IPS-NIHi11 (cell line): ENCODE data around the gene EDN3.

Experiments used
- DNase-seq: peaks from one replicate; pipeline ENCODE4 v3.0.0; 2012; ENCODE audit warnings: mixed read lengths, low spot score

Gene EDN3, protein sequence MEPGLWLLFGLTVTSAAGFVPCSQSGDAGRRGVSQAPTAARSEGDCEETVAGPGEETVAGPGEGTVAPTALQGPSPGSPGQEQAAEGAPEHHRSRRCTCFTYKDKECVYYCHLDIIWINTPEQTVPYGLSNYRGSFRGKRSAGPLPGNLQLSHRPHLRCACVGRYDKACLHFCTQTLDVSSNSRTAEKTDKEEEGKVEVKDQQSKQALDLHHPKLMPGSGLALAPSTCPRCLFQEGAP

DNA sequence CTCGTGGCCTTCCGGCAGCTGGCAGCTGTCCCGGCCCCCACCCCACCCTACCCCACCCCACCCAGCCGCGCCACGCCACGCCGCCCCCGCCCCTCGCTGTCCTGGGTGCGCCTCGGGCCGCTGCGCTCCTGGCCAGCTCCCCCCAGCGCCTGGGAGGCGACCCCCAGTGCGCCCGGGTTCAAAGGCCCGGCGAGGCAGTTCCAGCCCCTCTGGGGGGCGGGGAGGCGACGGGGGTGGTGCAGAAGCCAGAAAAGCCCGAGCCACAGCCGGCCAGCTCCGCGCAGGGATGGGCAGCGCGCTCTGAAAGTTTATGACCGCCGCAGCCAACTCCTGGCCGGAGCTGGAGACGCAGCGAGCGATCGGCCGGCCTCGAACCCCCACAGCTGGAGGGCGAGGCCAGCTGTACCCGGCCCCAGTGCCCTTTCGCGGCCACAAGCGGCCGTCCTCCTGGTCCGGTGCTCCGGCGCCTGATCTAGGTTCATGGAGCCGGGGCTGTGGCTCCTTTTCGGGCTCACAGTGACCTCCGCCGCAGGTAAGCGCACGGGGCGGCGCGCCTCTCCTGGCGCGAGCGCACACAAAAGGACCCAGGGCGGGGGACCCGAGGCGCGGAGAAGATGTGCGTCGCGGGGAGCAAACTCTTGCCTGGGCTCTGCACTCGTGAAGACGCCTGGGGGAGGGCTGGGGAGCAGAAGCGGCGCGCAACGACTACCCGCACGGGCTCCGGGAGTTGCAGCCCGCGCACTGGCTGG lies at the start of gene EDN3:
Gene EDN3 (plus strand): TSS at position 279 of the 749 bp plus-strand sequence. CDS start 202 bp downstream, at position 481.
- peak; percentile 55 for DNase-seq

DNA sequence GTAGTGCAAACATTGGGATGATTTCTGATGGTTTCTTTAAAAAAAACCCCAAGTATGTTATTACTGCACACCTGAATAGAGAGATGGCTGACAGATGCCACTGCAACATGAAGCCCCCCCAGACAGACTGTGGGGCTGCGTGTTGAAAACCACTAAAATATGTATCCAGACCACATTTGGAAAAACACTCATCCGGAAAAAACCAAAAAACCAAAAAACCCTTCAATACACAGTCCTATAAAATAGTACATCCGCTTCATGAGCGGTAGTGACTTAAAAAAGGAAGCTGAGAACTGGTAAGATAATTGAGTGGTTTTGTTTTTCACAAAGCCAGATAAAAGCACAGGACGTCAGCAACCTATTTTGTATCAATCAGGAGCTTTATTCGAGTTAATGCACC lies 47.1 kb upstream of the EDN3 start:
- DNase-seq = no peak

DNA sequence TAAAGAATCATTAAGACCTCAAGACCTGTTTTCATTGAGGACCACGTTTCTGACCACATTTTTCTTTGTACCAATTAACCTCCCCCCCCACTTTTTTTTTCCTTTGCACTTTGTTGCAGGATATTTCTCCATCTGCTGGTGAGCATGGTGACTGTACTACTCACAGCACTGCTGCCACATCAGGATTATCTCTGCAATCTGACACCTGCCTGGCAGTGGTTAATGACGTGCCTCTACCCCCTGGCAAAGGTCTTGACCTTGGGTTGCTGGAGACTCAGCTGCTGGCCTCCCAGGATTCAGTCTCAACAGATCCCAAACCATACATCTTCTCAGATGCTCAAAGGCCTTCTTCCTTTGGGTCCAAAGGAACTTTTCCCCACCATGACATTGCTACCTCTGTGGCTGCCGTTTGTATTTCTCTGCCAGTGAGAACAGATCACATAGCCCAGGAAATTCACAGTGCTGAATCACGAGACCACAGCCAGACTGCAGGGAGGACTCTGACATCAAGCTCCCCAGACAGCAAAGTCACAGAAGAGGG lies 46.6 kb upstream of the EDN3 start:
- DNase-seq = peak; percentile 43

DNA sequence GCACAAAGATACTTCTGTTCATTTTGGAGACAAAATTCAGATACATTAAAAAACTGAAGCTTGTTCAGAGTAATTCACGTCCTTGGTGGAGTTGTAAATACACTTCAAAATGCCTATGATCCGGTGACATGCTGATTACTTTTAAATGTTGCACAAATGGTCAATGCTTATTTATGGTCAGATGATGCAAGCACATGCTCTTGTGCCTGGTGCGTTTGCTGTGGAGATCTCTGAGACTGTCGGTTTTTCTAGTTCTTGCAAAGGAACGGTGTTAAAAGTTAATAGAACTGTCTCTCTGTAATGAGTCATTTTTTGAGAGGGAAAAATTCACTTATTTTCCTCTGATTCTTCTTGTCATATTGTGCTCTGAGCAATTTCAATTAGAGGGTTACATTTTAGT lies 45.2 kb upstream of the EDN3 start:
- DNase-seq = no peak

DNA sequence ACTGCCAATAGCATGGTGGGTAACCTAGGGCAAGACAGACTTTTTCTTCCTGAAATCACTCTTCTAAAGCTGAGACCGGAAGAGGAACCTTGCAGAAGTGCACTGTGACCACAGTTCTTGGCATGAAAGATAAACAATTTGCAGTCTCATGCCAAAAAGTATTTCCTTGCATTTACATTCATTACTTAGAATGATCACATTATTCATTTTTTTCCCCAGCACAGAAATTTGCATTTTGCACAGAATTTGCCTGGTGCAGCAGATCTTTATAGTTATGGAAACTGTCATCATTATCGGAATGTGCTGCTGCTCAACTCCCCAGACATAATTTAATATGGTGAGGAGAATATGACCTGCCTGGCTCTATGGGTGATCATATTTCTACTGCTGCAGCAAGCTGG lies 42.2 kb upstream of the EDN3 start:
- no peak for DNase-seq

DNA sequence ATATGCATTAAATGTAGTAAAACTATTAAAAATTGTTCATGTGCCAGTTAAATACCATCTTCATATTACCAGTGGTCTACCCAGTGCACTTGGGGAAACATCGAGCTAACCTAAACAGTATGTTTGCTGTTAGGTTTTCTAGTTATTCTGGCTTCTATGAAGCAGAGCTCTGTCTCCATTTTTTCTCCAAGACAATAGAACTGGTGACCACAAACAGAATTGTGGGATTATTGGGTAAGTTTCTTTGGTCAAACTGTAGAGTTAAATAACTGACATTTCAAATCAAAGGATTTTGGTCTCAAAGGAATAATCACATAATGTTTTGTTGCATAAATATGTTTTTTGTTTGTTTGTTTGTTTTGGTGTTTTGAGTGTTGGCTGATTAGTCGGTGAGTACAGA lies 40.5 kb upstream of the EDN3 start:
- DNase-seq = no peak

DNA sequence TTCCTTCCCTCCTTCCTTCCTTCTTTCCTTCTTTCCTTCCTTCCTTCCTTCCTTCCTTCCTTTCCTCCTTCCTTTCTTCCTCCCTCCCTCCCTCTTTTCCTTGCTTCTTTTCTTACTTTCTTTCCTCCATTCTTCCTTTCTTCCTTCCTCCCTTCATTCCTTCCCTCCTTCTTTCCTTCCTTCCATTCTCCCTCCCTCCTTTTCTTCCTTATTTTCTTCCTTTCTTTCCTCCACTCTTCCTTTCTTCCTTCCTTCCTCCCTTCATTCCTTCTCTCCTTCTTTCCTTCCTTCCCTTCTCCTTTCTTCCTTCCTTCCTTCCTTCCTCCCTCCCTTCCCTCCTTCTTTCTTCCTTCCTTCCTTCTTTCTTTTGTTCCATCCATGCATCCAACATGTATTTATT lies 35.1 kb upstream of the EDN3 start:
- no peak for DNase-seq

DNA sequence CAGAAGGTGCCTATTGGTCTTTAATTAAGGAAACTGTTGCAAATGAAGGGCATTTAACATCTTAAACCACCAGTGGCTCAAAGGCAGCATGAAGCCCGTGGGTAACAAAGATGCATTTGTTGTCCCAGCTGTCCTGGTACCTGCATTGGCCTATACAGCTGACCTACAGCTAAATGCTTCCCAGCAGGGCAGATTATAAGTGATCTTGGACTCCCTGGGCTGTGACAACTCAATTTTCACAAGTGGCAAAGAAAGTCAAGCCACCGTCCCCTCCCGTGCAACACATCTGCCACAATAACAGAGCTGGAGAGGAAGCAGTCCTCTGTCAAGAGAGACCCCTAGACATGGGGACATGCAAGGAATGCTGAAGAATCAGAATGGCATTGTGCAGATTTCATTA lies 31.5 kb upstream of the EDN3 start:
- DNase-seq = peak; percentile 26

DNA sequence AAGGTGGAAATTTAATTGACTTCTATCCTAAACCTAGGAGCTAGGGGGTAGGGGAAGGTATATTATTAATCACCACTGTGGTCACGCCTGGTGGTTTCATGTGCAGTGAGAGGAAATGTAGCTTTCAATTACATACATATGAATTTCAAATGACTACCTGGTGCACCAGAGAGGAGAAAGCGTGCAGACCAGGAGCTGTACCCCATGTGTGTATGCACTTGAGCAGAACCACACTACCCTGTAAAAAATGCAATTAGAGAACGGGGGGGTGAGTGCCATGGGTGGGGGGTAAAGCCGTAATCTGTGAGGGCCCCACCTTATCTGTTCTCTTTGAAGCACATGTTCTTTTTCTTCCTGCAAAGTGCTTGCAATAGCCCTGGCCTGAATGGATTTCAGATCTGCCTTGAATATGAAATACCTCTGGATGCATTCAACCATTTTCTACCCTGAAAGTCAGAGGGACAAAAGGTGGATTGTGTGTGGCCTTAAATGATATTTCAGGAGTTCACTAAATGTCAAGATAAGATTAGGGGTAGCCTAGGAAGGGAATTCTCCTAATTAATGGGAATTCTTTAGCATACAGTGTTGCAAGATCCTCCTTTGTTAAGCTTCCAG lies 30.9 kb upstream of the EDN3 start:
- no peak for DNase-seq

DNA sequence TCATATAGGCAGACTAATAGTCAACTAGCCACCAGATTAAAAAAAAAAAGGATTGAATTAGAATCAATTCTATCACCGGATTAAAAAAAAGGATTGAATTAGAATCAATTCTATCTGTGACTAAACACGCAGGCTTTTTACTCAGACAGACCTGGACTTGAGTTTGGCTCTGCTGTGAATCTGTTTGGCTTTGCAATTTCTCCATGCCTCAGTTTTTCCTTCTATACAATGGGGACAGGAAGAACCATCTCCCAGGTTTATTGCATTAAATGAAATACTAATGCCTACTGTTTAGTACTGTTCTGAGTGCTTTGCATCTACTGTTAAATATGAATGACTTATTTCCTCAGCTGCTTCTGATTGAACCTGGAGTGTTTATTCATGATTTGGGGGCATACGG lies 30.0 kb upstream of the EDN3 start:
- no peak for DNase-seq

DNA sequence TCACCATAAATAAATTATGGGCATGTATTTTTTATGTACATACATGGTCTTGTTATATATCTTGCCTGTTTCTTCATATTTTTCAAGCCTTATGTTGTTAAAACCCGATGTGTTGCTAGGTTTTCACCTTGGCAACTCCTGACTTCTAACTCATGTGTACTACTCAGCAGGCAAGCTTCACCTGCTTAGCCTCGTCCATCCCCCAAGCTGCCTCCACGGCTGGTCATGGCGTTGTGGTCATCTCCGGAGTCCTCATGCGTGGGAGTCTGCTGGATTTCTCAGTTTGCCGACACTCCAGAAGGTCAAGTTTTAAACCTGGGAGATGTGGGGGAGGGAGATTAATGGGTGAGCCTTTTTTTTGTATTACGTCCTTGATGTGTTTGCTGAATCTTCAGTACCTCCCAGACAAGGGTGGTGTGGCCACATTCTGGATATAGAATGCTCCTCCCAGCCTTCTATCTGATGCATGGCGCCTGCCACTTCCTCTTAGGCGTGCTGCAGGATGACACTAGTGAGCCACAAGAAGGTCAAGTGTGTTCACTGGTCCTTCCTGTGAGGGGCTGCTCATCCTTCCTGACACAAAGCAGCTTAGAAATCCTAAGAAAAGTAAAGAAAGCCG lies 26.6 kb upstream of the EDN3 start:
- no peak for DNase-seq

DNA sequence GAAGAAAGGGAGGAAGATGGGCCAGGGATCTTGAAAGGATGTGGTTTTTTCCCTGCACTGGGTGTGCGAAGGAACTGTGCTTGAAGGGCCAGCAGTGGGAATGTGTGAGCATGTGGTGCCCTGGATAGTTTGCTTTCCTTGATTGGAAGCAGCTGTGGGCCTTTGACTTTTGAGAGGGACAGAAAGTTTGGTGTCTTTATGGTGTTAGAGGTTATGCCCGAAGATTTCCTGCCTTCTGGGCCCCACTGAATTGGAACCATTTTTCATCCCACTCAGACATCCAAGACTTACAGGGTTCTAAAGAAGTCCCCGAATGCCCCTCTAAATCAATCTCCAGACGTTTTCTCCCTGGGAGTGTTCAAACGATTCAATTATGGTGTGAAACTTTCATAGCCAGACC lies 23.5 kb upstream of the EDN3 start:
- no peak for DNase-seq

DNA sequence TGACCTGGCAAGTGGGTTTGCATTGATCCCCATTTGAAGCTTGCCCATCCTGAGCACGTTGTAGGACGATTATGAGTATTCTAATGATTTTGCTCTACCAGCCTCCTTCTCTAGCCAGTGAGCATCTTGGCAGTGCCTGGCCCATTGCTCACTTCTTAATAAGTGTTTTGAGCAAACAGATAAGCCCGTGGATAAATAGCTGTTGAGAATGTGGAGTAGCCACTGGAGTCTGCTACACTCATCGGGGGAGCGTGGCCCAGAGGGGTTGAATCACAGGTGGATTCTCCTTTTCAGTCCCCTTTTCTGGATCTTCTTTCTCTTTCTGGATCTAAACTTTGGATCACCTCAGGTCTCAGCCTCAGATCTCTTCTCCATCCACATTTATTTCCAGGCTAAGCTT lies 15.9 kb upstream of the EDN3 start:
- no peak for DNase-seq

DNA sequence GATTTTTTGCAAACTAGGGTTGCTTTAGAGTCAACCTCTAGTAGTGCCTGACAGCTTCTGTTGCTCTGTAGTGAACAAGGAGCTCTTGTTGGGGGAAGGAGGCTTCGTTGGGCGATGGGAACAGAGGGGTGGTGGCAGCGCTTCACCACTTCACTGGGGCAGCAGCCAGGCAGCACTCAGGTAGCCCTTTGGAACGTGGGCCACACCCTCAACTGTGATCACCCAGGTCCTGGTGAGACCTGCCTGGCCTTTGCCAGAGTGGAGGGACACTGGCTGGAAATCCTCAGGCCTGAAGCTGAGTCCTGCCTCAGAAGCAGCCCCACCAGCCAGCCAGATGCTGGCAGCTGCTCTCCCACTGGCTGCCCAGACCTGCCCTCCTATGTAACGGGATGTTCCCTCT lies 10.4 kb upstream of the EDN3 start:
- no peak for DNase-seq

DNA sequence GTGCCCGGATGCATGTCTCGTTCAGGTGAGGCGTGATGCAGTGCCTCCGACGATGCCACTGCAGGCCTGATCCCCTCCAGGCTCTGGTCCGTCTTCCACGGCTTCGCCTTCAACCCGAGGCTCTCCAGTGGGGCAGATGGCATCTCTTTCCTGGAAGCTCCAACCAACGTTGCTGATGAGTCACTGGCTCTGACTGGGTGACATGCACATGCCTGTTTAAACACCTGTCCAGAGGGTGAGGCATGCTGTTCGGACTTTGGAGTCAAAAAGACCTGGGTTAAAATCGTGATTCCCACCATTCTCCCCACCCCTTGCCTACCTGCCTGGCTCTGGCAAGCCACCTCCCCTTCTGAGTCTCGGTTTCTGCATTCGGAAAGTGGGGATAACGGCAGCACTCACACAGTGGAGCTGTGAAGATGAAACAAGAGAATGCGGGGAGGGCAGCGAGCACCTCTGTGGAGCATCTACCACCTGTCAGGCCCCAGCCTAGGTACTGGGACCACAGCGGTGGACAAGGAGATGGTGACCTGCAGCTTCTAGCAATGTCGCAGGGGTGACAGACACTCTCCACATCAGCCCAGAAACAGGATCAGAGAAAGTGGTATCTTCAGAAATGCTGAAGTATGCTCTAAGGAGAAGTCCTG lies 8.5 kb upstream of the EDN3 start:
- no peak for DNase-seq

DNA sequence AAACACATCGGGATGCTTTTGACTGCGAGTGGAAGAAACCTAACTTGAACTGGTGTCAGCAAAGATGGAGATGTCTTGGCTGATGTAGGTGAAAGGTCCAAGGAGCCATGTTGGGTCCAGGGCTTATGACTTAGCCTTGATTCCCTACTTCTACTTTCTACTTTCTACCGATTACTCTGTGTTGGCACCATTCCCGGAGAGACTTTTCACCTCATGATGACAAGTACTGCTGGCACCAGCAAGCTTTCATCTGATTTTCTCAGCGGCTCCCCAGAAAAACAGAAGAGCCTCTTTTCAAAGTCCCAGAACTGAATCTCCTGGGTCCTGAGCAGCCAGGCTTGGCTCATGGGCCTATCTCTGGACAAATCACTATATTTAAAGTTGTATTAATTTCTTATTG lies 4.9 kb upstream of the EDN3 start:
- no peak for DNase-seq

DNA sequence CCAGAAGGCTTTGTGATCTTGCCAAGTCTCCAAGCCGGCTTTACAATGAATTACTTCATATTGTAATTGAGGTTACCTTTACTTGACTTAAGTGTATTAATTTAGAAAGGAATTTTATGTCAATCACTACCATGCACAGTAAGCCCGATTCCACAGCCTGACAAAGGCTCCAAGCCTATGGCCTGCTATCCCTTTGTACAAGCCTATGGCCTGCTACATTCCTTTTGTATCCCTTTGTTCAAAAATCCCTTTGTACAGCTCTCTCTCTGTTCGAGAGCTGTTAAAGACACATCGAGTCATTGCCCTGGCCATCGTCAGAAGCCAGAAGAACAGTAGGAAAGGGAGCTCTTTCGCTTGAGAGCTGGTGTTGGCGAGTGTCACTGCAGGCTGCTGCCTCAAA lies 2.7 kb upstream of the EDN3 start:
- no peak for DNase-seq

DNA sequence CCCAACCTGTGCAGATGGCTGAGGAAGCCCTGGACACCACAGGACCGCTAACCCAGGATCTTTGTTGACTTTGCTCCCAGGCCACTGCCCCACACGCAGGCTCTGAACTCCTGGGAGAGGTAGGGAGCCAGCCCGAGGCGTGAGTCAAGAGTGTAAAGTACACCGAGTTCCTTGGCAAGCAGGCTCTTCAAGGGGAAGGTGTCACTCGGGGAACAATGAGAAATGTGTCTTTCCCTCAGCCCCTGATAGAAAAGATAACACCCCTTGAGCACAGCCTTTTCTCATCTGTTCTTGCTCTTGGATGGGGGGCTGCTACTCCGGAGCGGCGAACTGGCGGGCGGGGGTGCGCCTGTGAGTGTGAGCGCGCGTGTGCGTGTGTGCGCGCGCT lies 472 bp upstream of the EDN3 start:
- DNase-seq = peak; percentile 22

DNA sequence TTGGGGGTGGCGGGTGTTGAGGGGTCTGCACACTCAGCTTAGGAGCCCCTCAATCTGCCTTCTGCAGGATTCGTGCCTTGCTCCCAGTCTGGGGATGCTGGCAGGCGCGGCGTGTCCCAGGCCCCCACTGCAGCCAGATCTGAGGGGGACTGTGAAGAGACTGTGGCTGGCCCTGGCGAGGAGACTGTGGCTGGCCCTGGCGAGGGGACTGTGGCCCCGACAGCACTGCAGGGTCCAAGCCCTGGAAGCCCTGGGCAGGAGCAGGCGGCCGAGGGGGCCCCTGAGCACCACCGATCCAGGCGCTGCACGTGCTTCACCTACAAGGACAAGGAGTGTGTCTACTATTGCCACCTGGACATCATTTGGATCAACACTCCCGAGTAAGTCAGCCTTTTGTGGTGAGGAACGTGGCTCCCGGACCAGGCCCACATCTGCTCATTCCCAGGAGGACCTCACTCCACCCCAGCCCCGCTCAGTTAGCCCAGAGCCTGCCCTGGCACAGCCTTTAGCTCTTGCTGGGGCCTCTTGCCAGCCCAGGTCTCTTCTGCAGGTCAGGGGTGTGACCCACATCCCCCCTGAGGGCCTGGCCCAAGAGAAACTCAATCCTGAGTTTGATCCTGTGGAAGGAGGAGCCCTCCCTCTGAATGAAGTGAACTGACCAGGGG lies 1.1 kb downstream of the EDN3 start:
- DNase-seq = no peak

DNA sequence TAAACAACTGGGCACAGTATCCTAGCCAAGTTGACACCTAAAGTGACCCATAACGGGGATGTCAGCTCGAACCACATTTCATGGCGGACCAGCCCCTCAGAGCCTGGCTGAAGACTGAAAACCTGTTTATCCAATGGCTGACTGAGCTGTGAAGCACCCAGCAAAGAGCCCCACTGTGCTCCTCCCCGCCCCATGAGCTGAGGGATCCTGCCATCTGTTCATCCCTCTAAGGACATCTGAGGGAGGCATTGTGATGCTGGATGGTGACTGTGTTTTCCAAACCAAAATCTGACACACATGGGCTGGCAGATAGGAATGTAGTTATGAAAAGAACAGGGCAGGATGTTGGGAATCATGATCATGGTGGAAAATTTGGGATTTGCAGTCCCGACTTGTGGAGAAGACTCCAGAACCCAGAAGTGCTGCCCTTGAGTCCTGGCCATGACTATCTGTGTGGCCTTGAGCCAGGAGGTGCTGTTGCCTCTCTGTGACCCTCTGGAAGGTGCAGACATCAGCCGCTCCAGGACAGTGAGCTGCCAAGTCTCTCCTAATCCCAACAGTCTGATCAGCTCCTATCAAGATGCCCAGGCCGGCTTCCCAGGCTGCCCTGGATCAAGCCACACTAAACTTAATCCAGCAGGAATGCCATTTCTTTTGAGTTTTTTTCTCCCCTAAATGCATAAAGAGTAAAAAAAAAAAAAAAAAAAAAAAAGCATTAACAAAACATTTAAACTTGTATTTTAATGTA lies 5.7 kb downstream of the EDN3 start:
- no peak for DNase-seq

DNA sequence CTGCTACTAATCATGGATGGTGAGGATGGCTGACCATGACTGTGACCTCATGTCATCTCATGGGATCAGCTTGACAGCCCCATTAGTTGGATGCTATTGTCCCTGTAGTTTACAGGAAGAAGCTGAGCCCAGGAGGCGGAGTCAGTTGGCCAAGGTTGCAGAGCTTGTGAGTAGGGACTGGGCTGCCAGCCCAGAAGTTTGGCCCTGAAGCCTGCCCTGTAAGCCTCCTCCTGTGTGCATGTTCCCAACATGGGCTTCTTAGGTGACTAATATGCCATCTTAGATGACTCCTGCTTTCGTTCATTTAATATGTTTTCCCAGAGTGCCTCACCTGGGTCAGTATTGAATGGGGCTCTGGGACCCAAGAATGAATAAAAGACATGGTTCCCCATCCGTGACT lies 6.9 kb downstream of the EDN3 start:
- DNase-seq = no peak
